Measurements from ENCODE around the gene GNPTAB. TPM values are rescaled to one million over a fixed set of nuclear protein-coding genes. Genes with fewer than 3 reads are reported as not detected.

The GNPTAB gene
- total and polyA plus RNA-seq, 11 donors: 18.0 to 61.2 (median 44.9) TPM

- Histone ChIP-seq H3K4me3 (no peak overlapping the region), H3K27me3 (no peaks in the 10 kb centered on the region), H3K9me3 (no peaks in the 10 kb centered on the region), H3K27ac (no peak overlapping the region), H3K36me3 (no peaks in the 10 kb centered on the region), H3K4me1 (no peaks in the 10 kb centered on the region)
- intact Hi-C loops (cut with DNase I): no loop called here
- TF ChIP-seq CTCF (IDR thresholded peaks at IDR 0.05) (no peak), POLR2A (IDR thresholded peaks at IDR 0.05) (no peak)
- no peak for ATAC-seq
- DNase-seq: no peak
- WGBS, 4 donors: 74 to 85% (median 78%) methylated on average over 5 of the region's 5 CpGs
Observed at GRCh38 chr12:101845137-101845711, 14.5 kb upstream of the GNPTAB start.

GRCh38 chr12:101841069-101841468 lies 10.3 kb upstream of the GNPTAB start:
- 87 to 97% (median 90%) methylated on average over 4 of the region's 4 CpGs for WGBS, 4 donors

DNA sequence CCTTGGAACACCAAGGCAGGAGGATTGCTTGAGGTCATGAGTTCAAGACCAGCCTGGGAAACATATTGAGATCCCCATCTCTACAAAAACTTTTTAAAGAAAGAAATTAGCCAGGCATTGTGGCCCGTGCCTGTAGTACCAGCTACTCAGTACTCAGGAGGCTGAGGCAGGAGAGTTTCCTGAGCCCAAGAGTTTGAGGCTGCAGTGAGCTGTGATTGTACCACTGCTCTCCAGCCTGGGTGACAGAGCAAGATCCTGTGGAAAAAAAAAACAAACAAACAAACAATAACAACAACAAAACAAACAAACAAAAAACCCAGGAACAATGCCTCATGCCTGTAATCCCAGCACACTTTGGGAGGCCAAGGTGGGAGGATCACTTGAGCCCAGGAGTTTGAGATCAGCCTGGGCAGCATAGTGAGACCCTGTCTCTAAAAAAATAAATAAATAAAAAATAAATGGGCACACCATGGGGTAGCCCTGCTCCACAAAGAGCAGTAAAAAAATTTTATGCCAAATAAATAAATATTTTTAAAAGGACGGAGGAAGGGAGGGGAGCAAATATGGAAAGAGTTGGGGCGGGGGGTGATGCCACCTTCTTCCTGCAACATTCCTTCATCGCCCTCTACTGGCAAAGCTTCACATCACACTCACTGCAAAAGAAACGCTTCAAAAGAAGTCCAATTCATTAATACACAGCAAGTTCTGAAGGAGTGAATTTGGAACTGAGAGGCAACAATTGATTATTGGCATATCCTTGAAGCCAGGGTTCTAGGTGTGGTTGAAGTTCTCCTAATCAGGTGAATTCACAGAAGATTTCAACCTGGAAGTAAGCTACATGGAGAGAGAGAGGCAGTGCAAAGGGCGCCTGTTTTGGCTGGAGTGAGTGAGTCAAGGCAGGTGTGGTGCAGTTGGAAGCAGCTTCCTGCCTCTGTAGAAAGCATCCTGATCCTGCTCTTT lies 8.8 kb upstream of the GNPTAB start:
- no peaks in the 10 kb centered on the region for H3K27me3 ChIP-seq
- ATAC-seq (peak; percentile 36 to 71 (median 64)), DNase-seq (peak in 4 of 5 donors; percentile 35 to 63 (median 58))
- intact Hi-C loops (cut with DNase I): loop anchor here (2.0 to 10.0 kb wide), 9 partner anchors 62 to 427 kb away; no protein-coding TSS in a partner anchor
- H3K27ac ChIP-seq: no peak overlapping the region
- peaks cover 0 to 14% (median 0%) of the 10 kb centered on the region in 12 donors for H3K4me1 ChIP-seq
- no peak overlapping the region for H3K4me3 ChIP-seq
- 29 to 35% (median 32%) methylated on average over 6 of the region's 6 CpGs for WGBS, 4 donors
- TF ChIP-seq CTCF (IDR thresholded peaks at IDR 0.05) (peak; percentile 80 to 93 (median 85)), POLR2A (IDR thresholded peaks at IDR 0.05) (no peak)
- no peaks in the 10 kb centered on the region for H3K36me3 ChIP-seq
- H3K9me3 ChIP-seq: no peaks in the 10 kb centered on the region

More at GRCh38 chr12:101841069-101841468, 10.3 kb upstream of the GNPTAB start:
- no peak for TF ChIP-seq CTCF (IDR thresholded peaks at IDR 0.05)
- no peak for TF ChIP-seq POLR2A (IDR thresholded peaks at IDR 0.05)
- intact Hi-C loops (cut with DNase I): loop anchor here in 4 of 10 donors (2.0 to 5.0 kb wide), 3 partner anchors 68 to 429 kb away; no protein-coding TSS in a partner anchor
- Histone ChIP-seq H3K4me1 (peaks cover 0 to 14% (median 0%) of the 10 kb centered on the region in 12 donors), H3K27me3 (no peaks in the 10 kb centered on the region), H3K4me3 (no peak overlapping the region), H3K9me3 (no peaks in the 10 kb centered on the region), H3K27ac (no peak overlapping the region), H3K36me3 (no peaks in the 10 kb centered on the region)
- ATAC-seq (no peak), DNase-seq (no peak)
